HCT116 (cell line): Measurements from ENCODE around the gene DERL3. TPM values are rescaled to one million over a fixed set of nuclear protein-coding genes. Genes with fewer than 3 reads are reported as not detected.

Experiments used
- ATAC-seq: fragments of 200-7000 bp; cut with Tn5 transposase; 2 replicates; pipeline ENCODE4 v1.9.1; 2020; ENCODE audit warnings: mild to moderate bottlenecking, moderate library complexity
- BruUV-seq: library from RNA; stranded (reverse); fragments of 400-500 nt; replicated peaks from 2 replicates; lab custom pipeline; 2021; lab: Mats Ljungman, UMichigan
- CTCF ChIA-PET: fragments of 300-600 bp; sonication (Branson Sonifier 250); formaldehyde crosslinking; loops from one replicate; lab custom pipeline; 2021; ENCODE audit warnings: antibody characterized with exemption; lab: Charles Lee
- POLR2A ChIA-PET: fragments of 300-600, 350-600 bp; sonication (Branson Sonifier 250); formaldehyde crosslinking; loops from one replicate; lab custom pipeline; 2021; ENCODE audit warnings: antibody characterized with exemption; lab: Charles Lee
- RAD21 ChIA-PET, 2 experiments: fragments of 300-600 bp; sonication (Branson Sonifier 250); formaldehyde crosslinking; loops; one replicate each; lab custom pipeline; 2023; ENCODE audit warnings: low total read pairs in 2 of 2; ENCODE audit not compliant: uncharacterized antibody in 2 of 2, unreplicated experiment in 2 of 2, low non-redundant PET in 1 of 2; lab: Charles Lee
- DNase-seq: peaks from one replicate; pipeline ENCODE4 v3.0.0-alpha.2; 2010; ENCODE audit warnings: low read depth, low spot score
- H2AFZ ChIP-seq: fragments of 200-600 bp; shearing (Covaris generic), sonication (generic); 2 replicates; pipeline ENCODE4 v1.6.1; 2017; ENCODE audit warnings: low read depth, mixed run types, mixed read lengths, antibody characterized with exemption, low read length; ENCODE audit not compliant: poor library complexity, severe bottlenecking
- H3K27ac ChIP-seq: 2 replicates; pipeline ENCODE4 v1.5.1; 2012; ENCODE audit warnings: low read depth, low read length
- H3K27me3 ChIP-seq: fragments of 200-600 bp; sonication (generic); 2 replicates; pipeline ENCODE4 v1.6.1; 2016; ENCODE audit warnings: mixed run types, low read length, mixed read lengths; ENCODE audit not compliant: insufficient read depth
- H3K36me3 ChIP-seq, 2 experiments: fragments of 200-500 bp in 1 of 2; fragments of 200-600 bp in 1 of 2; sonication (Bioruptor generic) in 1 of 2; sonication (generic) in 1 of 2; 2 replicates each; pipeline versions ENCODE4 v1.5.1 to v1.6.1; 2014 to 2016; ENCODE audit warnings: low read length in 2 of 2, inconsistent platforms in 1 of 2, mixed read lengths in 1 of 2, mixed run types in 1 of 2; ENCODE audit not compliant: insufficient read depth in 2 of 2, control insufficient read depth in 1 of 2
- H3K4me1 ChIP-seq, 2 experiments: fragments of 200-600 bp in 1 of 2; sonication (generic) in 1 of 2; 2 replicates each; pipeline versions ENCODE4 v1.5.1 to v1.6.1; 2012 to 2017; ENCODE audit warnings: low read length in 2 of 2, inconsistent platforms in 1 of 2, mild to moderate bottlenecking in 1 of 2, mixed read lengths in 1 of 2, mixed run types in 1 of 2, moderate library complexity in 1 of 2; ENCODE audit not compliant: insufficient read depth in 2 of 2, control insufficient read depth in 1 of 2
- H3K4me2 ChIP-seq: fragments of 200-600 bp; sonication (generic); 2 replicates; pipeline ENCODE4 v1.6.1; 2017; ENCODE audit warnings: mixed run types, low read length, mixed read lengths
- H3K4me3 ChIP-seq, 2 experiments: fragments of 200-600 bp in 1 of 2; sonication (generic) in 1 of 2; replicated peaks in 1 of 2; 2 replicates each; pipeline ENCODE4 v1.5.1; 2011 to 2016; ENCODE audit warnings: low read length in 2 of 2, control low read depth in 1 of 2, low read depth in 1 of 2, mild to moderate bottlenecking in 1 of 2, mixed read lengths in 1 of 2, mixed run types in 1 of 2
- H3K79me2 ChIP-seq: fragments of 200-600 bp; sonication (generic); 2 replicates; pipeline ENCODE4 v1.6.1; 2017; ENCODE audit warnings: mild to moderate bottlenecking, mixed run types, low read length, moderate library complexity, mixed read lengths; ENCODE audit not compliant: insufficient read depth
- H3K9ac ChIP-seq: fragments of 200-600 bp; sonication (generic); 2 replicates; pipeline ENCODE4 v1.6.1; 2016; ENCODE audit warnings: low read length, mixed read lengths
- H3K9me2 ChIP-seq: fragments of 200-600 bp; sonication (generic), shearing (Covaris generic); 2 replicates; pipeline ENCODE4 v1.6.1; 2017; ENCODE audit warnings: mixed run types, mild to moderate bottlenecking, moderate library complexity; ENCODE audit not compliant: insufficient read depth
- H3K9me3 ChIP-seq, 2 experiments: fragments of 200-500 bp in 1 of 2; fragments of 200-600 bp in 1 of 2; sonication (Bioruptor generic) in 1 of 2; sonication (generic) in 1 of 2; 2 replicates each; pipeline ENCODE4 v1.6.1; 2014 to 2017; ENCODE audit warnings: low read length in 2 of 2, mixed read lengths in 2 of 2, inconsistent platforms in 1 of 2, low read depth in 1 of 2, mild to moderate bottlenecking in 1 of 2, mixed run types in 1 of 2, moderate library complexity in 1 of 2; ENCODE audit not compliant: control insufficient read depth in 1 of 2, insufficient read depth in 1 of 2
- H4K20me1 ChIP-seq: fragments of 200-600 bp; sonication (generic), shearing (Covaris generic); 2 replicates; pipeline ENCODE4 v1.6.1; 2017; ENCODE audit warnings: mixed run types, mild to moderate bottlenecking, moderate library complexity; ENCODE audit not compliant: insufficient read depth
- ATF3 ChIP-seq: IDR thresholded peaks from 2 replicates; pipeline ENCODE4 v1.6.1; 2012
- CBX3 ChIP-seq: IDR thresholded peaks from 2 replicates; pipeline ENCODE4 v1.6.1; 2012; ENCODE audit warnings: low read depth
- CEBPB ChIP-seq: IDR thresholded peaks from 2 replicates; pipeline ENCODE4 v1.6.1; 2012; ENCODE audit warnings: low read depth
- CTCF ChIP-seq, 3 experiments: fragments of 200-600 bp in 1 of 3; sonication (generic) in 1 of 3; IDR thresholded peaks in 2 of 3; conservative IDR thresholded peaks in 1 of 3; 2 replicates each; pipeline ENCODE4 v1.5.1; 2012 to 2017; ENCODE audit warnings: low read depth in 2 of 3, low read length in 2 of 3, antibody characterized with exemption in 1 of 3, borderline replicate concordance in 1 of 3, control low read depth in 1 of 3, mild to moderate bottlenecking in 1 of 3, mixed read lengths in 1 of 3, mixed run types in 1 of 3, moderate library complexity in 1 of 3; ENCODE audit not compliant: insufficient read depth in 1 of 3
- EZH2phosphoT487 ChIP-seq: fragments of 200-600 bp; IDR thresholded peaks from 2 replicates; pipeline ENCODE4 v1.6.1; 2018; ENCODE audit warnings: antibody characterized with exemption, borderline replicate concordance
- FOSL1 ChIP-seq: IDR thresholded peaks from 2 replicates; pipeline ENCODE4 v1.6.1; 2012; ENCODE audit warnings: low read depth
- JUND ChIP-seq: IDR thresholded peaks from 2 replicates; pipeline ENCODE4 v1.6.1; 2012
- RAD21 ChIP-seq: IDR thresholded peaks from 2 replicates; pipeline ENCODE4 v1.6.1; 2012; ENCODE audit warnings: low read depth, mild to moderate bottlenecking
- SIN3A ChIP-seq: IDR thresholded peaks from 2 replicates; pipeline ENCODE4 v1.6.1; 2012; ENCODE audit warnings: low read depth
- SRF ChIP-seq: IDR thresholded peaks from 2 replicates; pipeline ENCODE4 v1.6.1; 2012; ENCODE audit warnings: low read depth
- intact Hi-C: fragments of 100-400 bp; cut with micrococcal nuclease; formaldehyde crosslinking; loops from 2 replicates; pipeline ENCODE4 v1.10.0; 2022
- total RNA-seq: library from RNA; stranded (reverse); gene quantifications from one replicate; pipeline ENCODE4 v1.2.1, GENCODE V29; 2021; ENCODE audit not compliant: unreplicated experiment
- TF ChIP-seq, protein P1 (sequence below): IDR thresholded peaks from 2 replicates; pipeline ENCODE4 v1.6.1; 2012

DERL3 gene
- total RNA-seq, 1 experiment from 2014 or later, result not detected

DNA sequence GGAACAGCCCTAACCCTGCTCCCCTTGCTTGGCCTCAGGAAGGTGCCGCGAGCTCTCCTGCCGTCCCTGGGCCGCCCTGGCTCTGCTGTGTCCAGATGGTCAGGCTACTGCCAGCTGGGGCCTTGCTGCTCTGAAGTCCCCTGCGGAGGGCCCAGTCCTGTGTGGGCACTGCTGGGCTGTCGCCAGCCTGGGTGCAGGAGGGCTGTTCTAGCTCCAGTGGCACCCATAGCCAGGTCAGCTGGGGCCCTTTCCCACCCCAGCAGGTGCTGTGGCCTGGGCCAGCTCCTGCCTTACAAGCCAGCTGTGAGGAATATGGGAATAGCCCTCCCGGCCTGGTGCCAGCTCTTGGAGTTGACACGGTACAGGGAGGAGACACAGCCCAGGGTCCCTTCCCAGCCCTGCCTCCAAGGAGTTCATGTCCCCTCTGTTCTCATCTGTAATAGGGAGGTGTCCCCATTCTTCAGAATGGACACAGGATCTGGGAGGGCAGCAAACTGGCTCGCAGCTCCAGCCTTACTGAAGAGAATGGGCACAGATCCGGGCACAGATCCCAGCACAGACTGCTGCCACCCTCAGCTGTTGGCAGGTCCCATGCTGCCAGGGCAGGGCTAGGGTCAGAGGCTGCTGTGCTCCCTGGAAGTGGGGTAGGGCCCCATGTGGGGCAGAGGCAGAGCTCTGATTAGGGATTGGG is 3.9 kb downstream of the DERL3 start:
- Histone ChIP-seq H3K4me1 (no peaks in the 10 kb centered on the region), H3K79me2 (no peaks in the 10 kb centered on the region; the same call in 1 of the 2 replicates), H3K4me2 (no peak overlapping the region), H3K4me3 (no peak overlapping the region), H3K27ac (0 out of 2 replicates have a peak overlapping the region, but pooled peaks have one; percentile 9), H3K9ac (no peak overlapping the region), H3K9me2 (no peaks in the 10 kb centered on the region), H2AFZ (no peak overlapping the region), H3K36me3 (peaks cover 5 to 7% of the 10 kb centered on the region in 2 experiments; a peak in 3 of 4 replicates), H3K27me3 (no peaks in the 10 kb centered on the region), H4K20me1 (no peaks in the 10 kb centered on the region), H3K9me3 (no peaks in the 10 kb centered on the region)
- ATAC-seq (no peak), DNase-seq (no peak)
- ChIA-PET POLR2A (no interaction called here), RAD21 (no interaction called here), CTCF (interaction anchor here (1.4 kb wide), 1 partner anchor 15 kb away, joined by 6 read pairs; no protein-coding TSS in a partner anchor)
- intact Hi-C loops, result no loop called here
- BruUV-seq, result no TSS peak
- TF ChIP-seq CEBPB, result no peak
- no peak for TF ChIP-seq CBX3

DNA sequence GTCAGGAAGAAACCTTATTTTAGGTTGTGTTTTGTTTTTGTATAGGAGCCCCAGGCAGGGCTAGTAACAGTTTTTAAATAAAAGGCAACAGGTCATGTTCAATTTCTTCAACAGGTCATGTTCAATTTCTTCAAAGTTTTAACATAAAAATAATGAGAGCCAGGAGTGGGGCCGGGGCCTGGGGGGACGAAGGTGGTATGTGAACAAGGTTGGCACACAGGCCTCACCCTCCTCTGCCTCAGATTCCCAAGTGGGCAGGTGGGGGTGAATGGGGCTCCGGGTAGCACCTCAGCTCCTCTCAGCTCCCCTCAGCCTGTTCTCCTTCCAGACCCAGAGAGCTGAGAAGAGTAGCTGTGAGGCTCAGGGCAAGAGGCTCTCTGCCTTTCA is 4.4 kb downstream of the DERL3 start:
- RAD21 ChIA-PET, result no interaction called here
- H3K36me3 ChIP-seq, result peaks cover 5 to 7% of the 10 kb centered on the region in 2 experiments; a peak in 3 of 4 replicates
- no peak overlapping the region for H3K9ac ChIP-seq
- POLR2A ChIA-PET, result no interaction called here
- no peak overlapping the region for H3K4me2 ChIP-seq
- CTCF ChIA-PET, result interaction anchor here (1.4 kb wide), 1 partner anchor 15 kb away, joined by 6 read pairs; no protein-coding TSS in a partner anchor
- H3K27me3 ChIP-seq, result no peaks in the 10 kb centered on the region
- H3K9me2 ChIP-seq, result no peaks in the 10 kb centered on the region
- H3K9me3 ChIP-seq, result no peaks in the 10 kb centered on the region
- BruUV-seq, result no TSS peak
- TF ChIP-seq CTCF (IDR thresholded peaks at IDR 0.05 in 2 of 3, conservative IDR thresholded peaks at IDR 0.05 in 1 of 3; ENCODE audit: borderline replicate concordance in 1 of 3, insufficient read depth in 1 of 3, low read depth in 2 of 3, low read length in 2 of 3) (no peak), SIN3A (no peak), ATF3 (no peak), EZH2phosphoT487 (no peak), FOSL1 (no peak), RAD21 (no peak), JUND (no peak), SRF (no peak)
- TF ChIP-seq, protein P1, sequence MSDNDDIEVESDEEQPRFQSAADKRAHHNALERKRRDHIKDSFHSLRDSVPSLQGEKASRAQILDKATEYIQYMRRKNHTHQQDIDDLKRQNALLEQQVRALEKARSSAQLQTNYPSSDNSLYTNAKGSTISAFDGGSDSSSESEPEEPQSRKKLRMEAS, result no peak
- no peak for DNase-seq
- no peak overlapping the region for H3K4me3 ChIP-seq
- no peak overlapping the region for H3K27ac ChIP-seq
- H3K79me2 ChIP-seq, result no peaks in the 10 kb centered on the region; the same call in 1 of the 2 replicates
- no peaks in the 10 kb centered on the region for H4K20me1 ChIP-seq
- no peaks in the 10 kb centered on the region for H3K4me1 ChIP-seq
- ATAC-seq, result no peak
- no peak overlapping the region for H2AFZ ChIP-seq
- intact Hi-C loops, result no loop called here
